HepG2 (cell line): ENCODE data around the gene LACTBL1. TPM values are rescaled to one million over a fixed set of nuclear protein-coding genes. Genes with fewer than 3 reads are reported as not detected.

Experiments used
- CENPT ChIP-seq: sonication (generic); formaldehyde crosslinking; IDR thresholded peaks from 2 replicates; pipeline ENCODE4 v1.8.0; 2022; ENCODE audit warnings: low read depth, mild to moderate bottlenecking, moderate library complexity, missing genetic modification reagents
- EHMT2 ChIP-seq: fragments of 200-600 bp; sonication (generic); IDR thresholded peaks from 2 replicates; pipeline ENCODE4 v1.7.0; 2017; ENCODE audit warnings: antibody characterized with exemption, low read depth, low read length, borderline replicate concordance
- HDAC2 ChIP-seq: sonication (generic); formaldehyde crosslinking; IDR thresholded peaks from 2 replicates; pipeline ENCODE4 v1.4.0; 2020; ENCODE audit warnings: missing genetic modification reagents
- HNF4A ChIP-seq: sonication (generic); formaldehyde crosslinking; IDR thresholded peaks from 2 replicates; pipeline ENCODE4 v1.4.0; 2020; ENCODE audit warnings: missing genetic modification reagents
- MXD4 ChIP-seq: IDR thresholded peaks from 2 replicates; pipeline ENCODE4 v1.6.1; 2016; ENCODE audit warnings: mild to moderate bottlenecking, missing biosample characterization, missing genetic modification reagents
- ZEB1 ChIP-seq: IDR thresholded peaks from 2 replicates; pipeline ENCODE4 v1.6.1; 2012; ENCODE audit warnings: mild to moderate bottlenecking, low read depth, inconsistent platforms; ENCODE audit not compliant: insufficient replicate concordance
- ZNF777 ChIP-seq: sonication (generic); formaldehyde crosslinking; IDR thresholded peaks from 2 replicates; pipeline ENCODE4 v1.4.0; 2020; ENCODE audit warnings: missing genetic modification reagents
- polyA plus RNA-seq, 8 experiments: library from polyadenylated mRNA; depleted of rRNA in 3 of 8; stranded (reverse) in 7 of 8; unstranded in 1 of 8; fragments of >200 nt; fragmentation: Illumina TruSeq in 4 of 8; extraction: Trizol in 4 of 8; gene quantifications; 2 replicates each; pipeline versions ENCODE4 v1.2.1 to v1.2.3, GENCODE V29; 2011 to 2016; ENCODE audit warnings: low read depth in 4 of 8, missing spikeins in 1 of 8, mixed read lengths in 1 of 8; ENCODE audit not compliant: insufficient read depth in 1 of 8
- total RNA-seq, 5 experiments: library from RNA; depleted of rRNA; stranded (reverse); fragments of >200 nt; fragmentation: Illumina TruSeq; extraction: Trizol; gene quantifications; 2 replicates each; pipeline ENCODE4 v1.2.3, GENCODE V29; 2016; ENCODE audit warnings: low read depth in 1 of 5
- TF ChIP-seq, protein P1 (sequence below), 2 experiments: sonication (generic) in 1 of 2; formaldehyde crosslinking in 1 of 2; IDR thresholded peaks; 2 replicates each; pipeline versions ENCODE4 v1.6.1 to v1.9.0; 2014 to 2022; ENCODE audit warnings: antibody characterized with exemption in 1 of 2, borderline replicate concordance in 1 of 2, inconsistent platforms in 1 of 2, low read depth in 1 of 2, missing genetic modification reagents in 1 of 2
- TF ChIP-seq, protein P2 (sequence below): sonication (generic); formaldehyde crosslinking; IDR thresholded peaks from 2 replicates; pipeline ENCODE4 v1.4.0; 2020; ENCODE audit warnings: missing genetic modification reagents, mild to moderate bottlenecking, borderline replicate concordance
- TF ChIP-seq, protein P3 (sequence below): sonication (generic); formaldehyde crosslinking; IDR thresholded peaks from 2 replicates; pipeline ENCODE4 v1.4.0; 2020; ENCODE audit warnings: low read depth, mild to moderate bottlenecking, missing genetic modification reagents
- TF ChIP-seq, protein P4 (sequence below): fragments of 450-650 bp; IDR thresholded peaks from 2 replicates; pipeline ENCODE4 v1.6.1; 2016
- TF ChIP-seq, protein P5 (sequence below): sonication (generic); formaldehyde crosslinking; IDR thresholded peaks from 2 replicates; pipeline ENCODE4; 2020; ENCODE audit warnings: missing genetic modification reagents, mild to moderate bottlenecking, borderline replicate concordance

LACTBL1 gene
- total and polyA plus RNA-seq, 2 of the 13 experiments (the other 11 are each of a cell fraction or from before 2014, with no cell fraction given): 0.12 to 1.3 TPM

DNA sequence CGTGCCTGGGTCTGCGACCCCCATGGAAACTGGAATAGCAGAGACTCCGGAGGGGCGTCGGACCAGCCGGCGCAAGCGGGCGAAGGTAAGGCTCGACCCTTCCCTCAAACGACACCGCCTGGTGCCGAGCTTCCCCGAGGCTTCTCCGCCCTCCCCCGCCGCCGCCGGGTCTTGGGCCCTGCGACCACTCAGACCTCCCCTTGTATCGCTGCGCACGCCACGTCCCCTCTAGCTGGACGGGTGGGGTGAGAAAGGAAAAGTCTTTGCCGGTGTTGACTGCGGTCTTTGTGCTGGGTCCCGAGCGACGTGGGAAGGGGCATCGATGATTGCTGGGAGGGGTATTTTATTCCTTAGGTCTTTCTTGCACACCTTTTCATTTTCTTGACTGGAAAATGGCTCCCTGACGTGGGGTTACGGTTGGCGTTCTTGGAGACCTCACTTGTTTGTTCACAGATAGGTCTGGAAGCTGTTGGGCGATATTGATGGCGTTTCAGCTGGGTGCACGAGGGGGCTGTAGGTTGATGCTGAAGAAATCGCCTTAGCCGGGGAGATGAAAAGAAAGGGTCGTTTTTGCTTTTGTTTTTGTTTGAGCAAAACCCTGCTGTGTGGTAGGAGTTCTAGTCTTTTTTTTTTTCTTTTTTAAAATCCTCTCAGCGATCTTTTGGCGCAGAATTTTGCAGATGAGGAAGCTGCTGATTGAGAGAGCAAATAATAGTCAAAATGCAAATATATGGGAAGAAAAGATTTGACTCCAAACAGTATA lies 47.4 kb upstream of the LACTBL1 start (continued):
- TF ChIP-seq, protein P1, sequence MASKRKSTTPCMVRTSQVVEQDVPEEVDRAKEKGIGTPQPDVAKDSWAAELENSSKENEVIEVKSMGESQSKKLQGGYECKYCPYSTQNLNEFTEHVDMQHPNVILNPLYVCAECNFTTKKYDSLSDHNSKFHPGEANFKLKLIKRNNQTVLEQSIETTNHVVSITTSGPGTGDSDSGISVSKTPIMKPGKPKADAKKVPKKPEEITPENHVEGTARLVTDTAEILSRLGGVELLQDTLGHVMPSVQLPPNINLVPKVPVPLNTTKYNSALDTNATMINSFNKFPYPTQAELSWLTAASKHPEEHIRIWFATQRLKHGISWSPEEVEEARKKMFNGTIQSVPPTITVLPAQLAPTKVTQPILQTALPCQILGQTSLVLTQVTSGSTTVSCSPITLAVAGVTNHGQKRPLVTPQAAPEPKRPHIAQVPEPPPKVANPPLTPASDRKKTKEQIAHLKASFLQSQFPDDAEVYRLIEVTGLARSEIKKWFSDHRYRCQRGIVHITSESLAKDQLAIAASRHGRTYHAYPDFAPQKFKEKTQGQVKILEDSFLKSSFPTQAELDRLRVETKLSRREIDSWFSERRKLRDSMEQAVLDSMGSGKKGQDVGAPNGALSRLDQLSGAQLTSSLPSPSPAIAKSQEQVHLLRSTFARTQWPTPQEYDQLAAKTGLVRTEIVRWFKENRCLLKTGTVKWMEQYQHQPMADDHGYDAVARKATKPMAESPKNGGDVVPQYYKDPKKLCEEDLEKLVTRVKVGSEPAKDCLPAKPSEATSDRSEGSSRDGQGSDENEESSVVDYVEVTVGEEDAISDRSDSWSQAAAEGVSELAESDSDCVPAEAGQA (IDR thresholded peaks at IDR 0.05; ENCODE audit: low read depth): no peak
- TF ChIP-seq, protein P1 (CRISPR knock-in tag; IDR thresholded peaks at IDR 0.05; ENCODE audit: borderline replicate concordance): 0 out of 2 replicates have a peak, but pooled peaks have one; percentile 58
- TF ChIP-seq CENPT (CRISPR knock-in tag): no peak
- TF ChIP-seq HNF4A: no peak
- peak; percentile 73 for TF ChIP-seq ZNF777 (CRISPR knock-in tag)
- TF ChIP-seq ZEB1: peak; percentile 11
- peak; percentile 29; the same call in 1 of the 2 replicates for TF ChIP-seq HDAC2 (CRISPR knock-in tag)
- TF ChIP-seq, protein P2, sequence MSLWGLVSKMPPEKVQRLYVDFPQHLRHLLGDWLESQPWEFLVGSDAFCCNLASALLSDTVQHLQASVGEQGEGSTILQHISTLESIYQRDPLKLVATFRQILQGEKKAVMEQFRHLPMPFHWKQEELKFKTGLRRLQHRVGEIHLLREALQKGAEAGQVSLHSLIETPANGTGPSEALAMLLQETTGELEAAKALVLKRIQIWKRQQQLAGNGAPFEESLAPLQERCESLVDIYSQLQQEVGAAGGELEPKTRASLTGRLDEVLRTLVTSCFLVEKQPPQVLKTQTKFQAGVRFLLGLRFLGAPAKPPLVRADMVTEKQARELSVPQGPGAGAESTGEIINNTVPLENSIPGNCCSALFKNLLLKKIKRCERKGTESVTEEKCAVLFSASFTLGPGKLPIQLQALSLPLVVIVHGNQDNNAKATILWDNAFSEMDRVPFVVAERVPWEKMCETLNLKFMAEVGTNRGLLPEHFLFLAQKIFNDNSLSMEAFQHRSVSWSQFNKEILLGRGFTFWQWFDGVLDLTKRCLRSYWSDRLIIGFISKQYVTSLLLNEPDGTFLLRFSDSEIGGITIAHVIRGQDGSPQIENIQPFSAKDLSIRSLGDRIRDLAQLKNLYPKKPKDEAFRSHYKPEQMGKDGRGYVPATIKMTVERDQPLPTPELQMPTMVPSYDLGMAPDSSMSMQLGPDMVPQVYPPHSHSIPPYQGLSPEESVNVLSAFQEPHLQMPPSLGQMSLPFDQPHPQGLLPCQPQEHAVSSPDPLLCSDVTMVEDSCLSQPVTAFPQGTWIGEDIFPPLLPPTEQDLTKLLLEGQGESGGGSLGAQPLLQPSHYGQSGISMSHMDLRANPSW (CRISPR knock-in tag): no peak
- no peak for TF ChIP-seq MXD4 (CRISPR knock-in tag)
- TF ChIP-seq, protein P3, sequence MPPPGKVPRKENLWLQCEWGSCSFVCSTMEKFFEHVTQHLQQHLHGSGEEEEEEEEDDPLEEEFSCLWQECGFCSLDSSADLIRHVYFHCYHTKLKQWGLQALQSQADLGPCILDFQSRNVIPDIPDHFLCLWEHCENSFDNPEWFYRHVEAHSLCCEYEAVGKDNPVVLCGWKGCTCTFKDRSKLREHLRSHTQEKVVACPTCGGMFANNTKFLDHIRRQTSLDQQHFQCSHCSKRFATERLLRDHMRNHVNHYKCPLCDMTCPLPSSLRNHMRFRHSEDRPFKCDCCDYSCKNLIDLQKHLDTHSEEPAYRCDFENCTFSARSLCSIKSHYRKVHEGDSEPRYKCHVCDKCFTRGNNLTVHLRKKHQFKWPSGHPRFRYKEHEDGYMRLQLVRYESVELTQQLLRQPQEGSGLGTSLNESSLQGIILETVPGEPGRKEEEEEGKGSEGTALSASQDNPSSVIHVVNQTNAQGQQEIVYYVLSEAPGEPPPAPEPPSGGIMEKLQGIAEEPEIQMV (CRISPR knock-in tag): no peak
- TF ChIP-seq, protein P4, sequence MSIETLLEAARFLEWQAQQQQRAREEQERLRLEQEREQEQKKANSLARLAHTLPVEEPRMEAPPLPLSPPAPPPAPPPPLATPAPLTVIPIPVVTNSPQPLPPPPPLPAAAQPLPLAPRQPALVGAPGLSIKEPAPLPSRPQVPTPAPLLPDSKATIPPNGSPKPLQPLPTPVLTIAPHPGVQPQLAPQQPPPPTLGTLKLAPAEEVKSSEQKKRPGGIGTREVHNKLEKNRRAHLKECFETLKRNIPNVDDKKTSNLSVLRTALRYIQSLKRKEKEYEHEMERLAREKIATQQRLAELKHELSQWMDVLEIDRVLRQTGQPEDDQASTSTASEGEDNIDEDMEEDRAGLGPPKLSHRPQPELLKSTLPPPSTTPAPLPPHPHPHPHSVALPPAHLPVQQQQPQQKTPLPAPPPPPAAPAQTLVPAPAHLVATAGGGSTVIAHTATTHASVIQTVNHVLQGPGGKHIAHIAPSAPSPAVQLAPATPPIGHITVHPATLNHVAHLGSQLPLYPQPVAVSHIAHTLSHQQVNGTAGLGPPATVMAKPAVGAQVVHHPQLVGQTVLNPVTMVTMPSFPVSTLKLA: no peak
- TF ChIP-seq EHMT2: no peak
- TF ChIP-seq, protein P5, sequence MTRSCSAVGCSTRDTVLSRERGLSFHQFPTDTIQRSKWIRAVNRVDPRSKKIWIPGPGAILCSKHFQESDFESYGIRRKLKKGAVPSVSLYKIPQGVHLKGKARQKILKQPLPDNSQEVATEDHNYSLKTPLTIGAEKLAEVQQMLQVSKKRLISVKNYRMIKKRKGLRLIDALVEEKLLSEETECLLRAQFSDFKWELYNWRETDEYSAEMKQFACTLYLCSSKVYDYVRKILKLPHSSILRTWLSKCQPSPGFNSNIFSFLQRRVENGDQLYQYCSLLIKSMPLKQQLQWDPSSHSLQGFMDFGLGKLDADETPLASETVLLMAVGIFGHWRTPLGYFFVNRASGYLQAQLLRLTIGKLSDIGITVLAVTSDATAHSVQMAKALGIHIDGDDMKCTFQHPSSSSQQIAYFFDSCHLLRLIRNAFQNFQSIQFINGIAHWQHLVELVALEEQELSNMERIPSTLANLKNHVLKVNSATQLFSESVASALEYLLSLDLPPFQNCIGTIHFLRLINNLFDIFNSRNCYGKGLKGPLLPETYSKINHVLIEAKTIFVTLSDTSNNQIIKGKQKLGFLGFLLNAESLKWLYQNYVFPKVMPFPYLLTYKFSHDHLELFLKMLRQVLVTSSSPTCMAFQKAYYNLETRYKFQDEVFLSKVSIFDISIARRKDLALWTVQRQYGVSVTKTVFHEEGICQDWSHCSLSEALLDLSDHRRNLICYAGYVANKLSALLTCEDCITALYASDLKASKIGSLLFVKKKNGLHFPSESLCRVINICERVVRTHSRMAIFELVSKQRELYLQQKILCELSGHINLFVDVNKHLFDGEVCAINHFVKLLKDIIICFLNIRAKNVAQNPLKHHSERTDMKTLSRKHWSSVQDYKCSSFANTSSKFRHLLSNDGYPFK: 0 out of 2 replicates have a peak, but pooled peaks have one; percentile 8
